ENCODE measurements around the gene KRT82.

Gene KRT82

DNA sequence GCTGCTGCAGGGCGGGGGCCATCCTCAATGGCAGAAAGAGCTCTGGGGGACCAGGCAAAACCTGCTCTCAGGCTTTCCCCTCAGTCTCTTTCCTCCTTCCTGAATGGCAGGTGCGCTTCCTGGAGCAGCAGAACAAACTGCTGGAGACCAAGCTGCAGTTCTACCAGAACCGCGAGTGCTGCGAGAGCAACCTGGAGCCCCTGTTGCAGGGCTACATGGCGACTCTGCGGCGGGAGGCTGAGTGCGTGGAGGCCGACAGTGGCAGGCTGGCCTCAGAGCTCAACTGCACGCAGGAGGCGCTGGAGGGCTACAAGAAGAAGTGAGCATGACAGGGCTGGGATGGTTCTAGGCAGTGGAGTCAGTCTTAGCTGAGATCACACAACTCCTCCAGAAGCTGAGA lies 62.0 kb downstream of the KRT82 start:
- no peaks in the 10 kb centered on the region for H3K9me3 Mint-ChIP-seq (ENCODE audit: low read depth)
- H3K36me3 Mint-ChIP-seq, result no peaks in the 10 kb centered on the region
- H3K27me3 Mint-ChIP-seq, result peaks cover 2% of the 10 kb centered on the region
- no peaks in the 10 kb centered on the region for H3K4me1 Mint-ChIP-seq (ENCODE audit: low read depth)
- H3K4me3 Mint-ChIP-seq, result no peak overlapping the region
- no peak overlapping the region for H3K27ac Mint-ChIP-seq
